Measurements from ENCODE around the gene SLC51B. TPM values are rescaled to one million over a fixed set of nuclear protein-coding genes. Genes with fewer than 3 reads are reported as not detected.

The SLC51B gene
- polyA plus RNA-seq, 1 donor from 2014 or later, result not detected

DNA sequence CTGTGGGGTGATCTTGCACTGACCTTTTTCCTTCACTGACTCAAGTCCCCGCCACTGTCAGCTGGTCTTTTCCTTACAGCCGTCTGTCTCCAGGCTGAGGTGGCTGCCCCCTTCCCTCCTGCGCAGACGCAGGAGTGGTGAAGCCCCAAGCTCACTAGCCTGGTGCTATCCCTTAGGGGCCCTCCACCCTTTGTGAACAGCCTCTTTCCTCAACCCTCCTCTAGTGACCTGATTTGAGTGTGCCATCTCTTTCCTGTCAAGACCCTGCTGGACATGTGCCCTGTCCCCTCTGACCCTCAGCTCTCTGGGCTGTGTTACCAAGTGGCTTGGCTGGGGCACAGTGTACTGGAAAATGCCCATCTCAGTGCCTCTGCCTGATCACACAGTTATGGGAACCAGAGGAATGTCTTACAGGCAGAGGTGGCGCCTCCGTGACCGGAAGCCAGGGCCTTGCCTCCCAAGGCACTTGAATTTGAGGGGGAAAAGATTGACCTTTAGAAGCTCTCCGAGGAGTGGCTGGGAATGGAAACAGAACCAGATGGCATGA is 40.1 kb downstream of the SLC51B start:
- no peaks in the 10 kb centered on the region for H3K79me2 ChIP-seq (replicated peaks; ENCODE audit: insufficient read depth, low read length)
- no peak overlapping the region for H3K27ac ChIP-seq (ENCODE audit: low read length)
- H4K20me1 ChIP-seq (ENCODE audit: insufficient read depth), result no peaks in the 10 kb centered on the region
- H3K9ac ChIP-seq (ENCODE audit: low read length), result no peak overlapping the region
- H3K4me3 ChIP-seq (ENCODE audit: low read length), result no peak overlapping the region
- H3K4me2 ChIP-seq (ENCODE audit: low read length), result no peak overlapping the region
- peaks cover 11% of the 10 kb centered on the region for H3K27me3 ChIP-seq (ENCODE audit: insufficient read depth, low read depth, low read length)
- H2AFZ ChIP-seq (ENCODE audit: low read depth, low read length), result no peak overlapping the region
- no peaks in the 10 kb centered on the region for H3K9me2 ChIP-seq (ENCODE audit: insufficient read depth, low read length)
- H3K36me3 ChIP-seq (ENCODE audit: insufficient read depth, low read length), result no peaks in the 10 kb centered on the region
- no peaks in the 10 kb centered on the region for H3F3A ChIP-seq (ENCODE audit: insufficient read depth, low read length, poor library complexity, severe bottlenecking)
- TF ChIP-seq EP300 (conservative IDR thresholded peaks at IDR 0.05; ENCODE audit: poor library complexity, severe bottlenecking) (no peak), MXI1 (conservative IDR thresholded peaks at IDR 0.05; ENCODE audit: poor library complexity, severe bottlenecking) (no peak), SMC3 (conservative IDR thresholded peaks at IDR 0.05; ENCODE audit: poor library complexity) (no peak), POLR2AphosphoS5 (IDR thresholded peaks at IDR 0.05) (no peak), EZH2 (IDR thresholded peaks at IDR 0.05; ENCODE audit: borderline replicate concordance, insufficient read depth, low read length, poor library complexity, severe bottlenecking) (no peak), TAF1 (IDR thresholded peaks at IDR 0.05; ENCODE audit: low read depth) (no peak), RAD21 (conservative IDR thresholded peaks at IDR 0.05) (no peak)
- TF ChIP-seq, protein P1, sequence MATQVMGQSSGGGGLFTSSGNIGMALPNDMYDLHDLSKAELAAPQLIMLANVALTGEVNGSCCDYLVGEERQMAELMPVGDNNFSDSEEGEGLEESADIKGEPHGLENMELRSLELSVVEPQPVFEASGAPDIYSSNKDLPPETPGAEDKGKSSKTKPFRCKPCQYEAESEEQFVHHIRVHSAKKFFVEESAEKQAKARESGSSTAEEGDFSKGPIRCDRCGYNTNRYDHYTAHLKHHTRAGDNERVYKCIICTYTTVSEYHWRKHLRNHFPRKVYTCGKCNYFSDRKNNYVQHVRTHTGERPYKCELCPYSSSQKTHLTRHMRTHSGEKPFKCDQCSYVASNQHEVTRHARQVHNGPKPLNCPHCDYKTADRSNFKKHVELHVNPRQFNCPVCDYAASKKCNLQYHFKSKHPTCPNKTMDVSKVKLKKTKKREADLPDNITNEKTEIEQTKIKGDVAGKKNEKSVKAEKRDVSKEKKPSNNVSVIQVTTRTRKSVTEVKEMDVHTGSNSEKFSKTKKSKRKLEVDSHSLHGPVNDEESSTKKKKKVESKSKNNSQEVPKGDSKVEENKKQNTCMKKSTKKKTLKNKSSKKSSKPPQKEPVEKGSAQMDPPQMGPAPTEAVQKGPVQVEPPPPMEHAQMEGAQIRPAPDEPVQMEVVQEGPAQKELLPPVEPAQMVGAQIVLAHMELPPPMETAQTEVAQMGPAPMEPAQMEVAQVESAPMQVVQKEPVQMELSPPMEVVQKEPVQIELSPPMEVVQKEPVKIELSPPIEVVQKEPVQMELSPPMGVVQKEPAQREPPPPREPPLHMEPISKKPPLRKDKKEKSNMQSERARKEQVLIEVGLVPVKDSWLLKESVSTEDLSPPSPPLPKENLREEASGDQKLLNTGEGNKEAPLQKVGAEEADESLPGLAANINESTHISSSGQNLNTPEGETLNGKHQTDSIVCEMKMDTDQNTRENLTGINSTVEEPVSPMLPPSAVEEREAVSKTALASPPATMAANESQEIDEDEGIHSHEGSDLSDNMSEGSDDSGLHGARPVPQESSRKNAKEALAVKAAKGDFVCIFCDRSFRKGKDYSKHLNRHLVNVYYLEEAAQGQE (IDR thresholded peaks at IDR 0.05; ENCODE audit: borderline replicate concordance), result no peak
- TF ChIP-seq, protein P2, sequence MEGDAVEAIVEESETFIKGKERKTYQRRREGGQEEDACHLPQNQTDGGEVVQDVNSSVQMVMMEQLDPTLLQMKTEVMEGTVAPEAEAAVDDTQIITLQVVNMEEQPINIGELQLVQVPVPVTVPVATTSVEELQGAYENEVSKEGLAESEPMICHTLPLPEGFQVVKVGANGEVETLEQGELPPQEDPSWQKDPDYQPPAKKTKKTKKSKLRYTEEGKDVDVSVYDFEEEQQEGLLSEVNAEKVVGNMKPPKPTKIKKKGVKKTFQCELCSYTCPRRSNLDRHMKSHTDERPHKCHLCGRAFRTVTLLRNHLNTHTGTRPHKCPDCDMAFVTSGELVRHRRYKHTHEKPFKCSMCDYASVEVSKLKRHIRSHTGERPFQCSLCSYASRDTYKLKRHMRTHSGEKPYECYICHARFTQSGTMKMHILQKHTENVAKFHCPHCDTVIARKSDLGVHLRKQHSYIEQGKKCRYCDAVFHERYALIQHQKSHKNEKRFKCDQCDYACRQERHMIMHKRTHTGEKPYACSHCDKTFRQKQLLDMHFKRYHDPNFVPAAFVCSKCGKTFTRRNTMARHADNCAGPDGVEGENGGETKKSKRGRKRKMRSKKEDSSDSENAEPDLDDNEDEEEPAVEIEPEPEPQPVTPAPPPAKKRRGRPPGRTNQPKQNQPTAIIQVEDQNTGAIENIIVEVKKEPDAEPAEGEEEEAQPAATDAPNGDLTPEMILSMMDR (IDR thresholded peaks at IDR 0.05; ENCODE audit: poor library complexity, severe bottlenecking), result no peak
- H3K9me3 ChIP-seq (ENCODE audit: low read length), result no peaks in the 10 kb centered on the region

DNA sequence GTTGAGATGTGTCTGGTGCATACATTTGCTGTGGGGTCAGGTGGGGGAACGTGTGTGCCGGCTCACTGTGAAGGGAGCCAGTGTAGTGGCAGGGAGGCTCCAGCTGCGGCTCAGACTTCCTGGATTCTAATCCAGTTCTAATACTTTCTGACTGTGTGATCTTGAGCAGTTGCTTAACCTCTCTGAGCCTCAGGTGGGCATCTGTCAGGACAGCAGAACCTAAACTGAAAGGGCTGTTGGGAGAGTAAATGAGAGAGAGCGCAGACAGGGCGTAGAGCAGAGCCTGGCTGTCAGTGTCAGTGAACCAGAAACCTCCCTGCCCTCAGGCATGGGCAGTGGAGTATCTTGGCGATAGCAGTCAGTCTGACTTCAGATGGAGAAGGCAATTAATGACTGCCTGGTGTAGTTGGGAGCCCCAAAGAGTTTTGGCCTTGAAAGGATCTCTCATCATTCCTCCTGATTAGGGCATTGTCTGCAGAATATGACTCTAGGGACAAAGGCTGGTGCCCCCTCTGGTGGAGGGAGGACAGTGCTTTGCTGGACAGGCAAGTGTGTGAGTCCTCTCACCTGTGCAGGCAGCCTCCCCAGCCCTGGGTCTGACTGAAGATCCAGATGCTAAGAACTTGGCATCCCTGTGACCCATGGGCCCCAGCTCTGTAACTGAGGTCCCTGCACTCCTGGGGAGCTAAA is 40.9 kb downstream of the SLC51B start:
- no peak overlapping the region for H3K4me2 ChIP-seq (ENCODE audit: low read length)
- no peaks in the 10 kb centered on the region for H3K9me2 ChIP-seq (ENCODE audit: insufficient read depth, low read length)
- H3K27ac ChIP-seq (ENCODE audit: low read length), result no peak overlapping the region
- no peaks in the 10 kb centered on the region for H3K36me3 ChIP-seq (ENCODE audit: insufficient read depth, low read length)
- H3K27me3 ChIP-seq (ENCODE audit: insufficient read depth, low read depth, low read length), result peaks cover 11% of the 10 kb centered on the region
- no peak overlapping the region for H2AFZ ChIP-seq (ENCODE audit: low read depth, low read length)
- no peaks in the 10 kb centered on the region for H3F3A ChIP-seq (ENCODE audit: insufficient read depth, low read length, poor library complexity, severe bottlenecking)
- H3K79me2 ChIP-seq (replicated peaks; ENCODE audit: insufficient read depth, low read length), result no peaks in the 10 kb centered on the region
- H3K4me3 ChIP-seq (ENCODE audit: low read length), result no peak overlapping the region
- no peak for TF ChIP-seq EP300 (conservative IDR thresholded peaks at IDR 0.05; ENCODE audit: poor library complexity, severe bottlenecking)
- TF ChIP-seq POLR2AphosphoS5 (IDR thresholded peaks at IDR 0.05), result no peak
- TF ChIP-seq SMC3 (conservative IDR thresholded peaks at IDR 0.05; ENCODE audit: poor library complexity), result no peak
- TF ChIP-seq, protein P2 (IDR thresholded peaks at IDR 0.05; ENCODE audit: poor library complexity, severe bottlenecking), result no peak
- no peak for TF ChIP-seq EZH2 (IDR thresholded peaks at IDR 0.05; ENCODE audit: borderline replicate concordance, insufficient read depth, low read length, poor library complexity, severe bottlenecking)
- TF ChIP-seq MXI1 (conservative IDR thresholded peaks at IDR 0.05; ENCODE audit: poor library complexity, severe bottlenecking), result no peak
- TF ChIP-seq, protein P1 (IDR thresholded peaks at IDR 0.05; ENCODE audit: borderline replicate concordance), result no peak
- no peak for TF ChIP-seq TAF1 (IDR thresholded peaks at IDR 0.05; ENCODE audit: low read depth)
- no peak for TF ChIP-seq RAD21 (conservative IDR thresholded peaks at IDR 0.05)
- no peaks in the 10 kb centered on the region for H3K9me3 ChIP-seq (ENCODE audit: low read length)
- no peak overlapping the region for H3K9ac ChIP-seq (ENCODE audit: low read length)
- H4K20me1 ChIP-seq (ENCODE audit: insufficient read depth), result no peaks in the 10 kb centered on the region

All from neural cell (in vitro differentiated cells).